GM12878 (cell line): Measurements from ENCODE around the gene VSX1.

Experiments
- TF ChIP-seq, protein P1 (sequence below), 3 experiments: IDR thresholded peaks in 2 of 3; conservative IDR thresholded peaks in 1 of 3; 2 replicates each; pipeline ENCODE4 v1.5.1; 2011; ENCODE audit warnings: low read depth in 3 of 3, low read length in 3 of 3, mild to moderate bottlenecking in 3 of 3, control low read depth in 2 of 3, moderate library complexity in 2 of 3, inconsistent platforms in 1 of 3, mixed read lengths in 1 of 3; ENCODE audit not compliant: control insufficient read depth in 2 of 3, insufficient read depth in 1 of 3; ENCODE audit errors: extremely low read depth in 1 of 3
- TF ChIP-seq, protein P2 (sequence below): IDR thresholded peaks from 2 replicates; pipeline ENCODE4 v1.6.1; 2012; ENCODE audit warnings: low read depth, low read length, improper control_type of control experiment
- TF ChIP-seq, protein P3 (sequence below): IDR thresholded peaks from 2 replicates; pipeline ENCODE4 v1.6.1; 2012; ENCODE audit warnings: low read length, inconsistent platforms

DNA sequence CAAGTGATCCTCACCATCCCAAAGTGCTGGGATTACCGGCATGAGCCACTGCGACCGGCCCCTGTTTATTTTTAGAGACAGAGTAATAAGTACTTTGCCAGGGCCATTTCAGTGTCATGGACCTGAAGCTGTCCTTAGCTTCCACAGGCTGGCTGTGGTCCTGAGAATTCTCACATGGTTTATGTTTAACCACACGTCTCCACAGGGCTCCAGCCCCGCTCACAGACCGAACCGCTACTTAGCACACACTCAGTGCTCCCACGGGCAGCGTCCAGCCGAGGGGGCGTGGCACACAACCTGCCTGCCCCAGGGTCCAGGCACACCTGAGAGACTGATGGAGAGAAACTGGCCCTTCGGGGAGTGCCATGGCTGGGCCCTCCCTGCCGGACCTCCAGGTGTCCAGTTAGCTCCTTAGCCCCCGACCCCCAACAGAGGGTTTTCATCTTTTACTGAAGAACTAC lies 35.7 kb downstream of the VSX1 start:
- TF ChIP-seq, protein P1, sequence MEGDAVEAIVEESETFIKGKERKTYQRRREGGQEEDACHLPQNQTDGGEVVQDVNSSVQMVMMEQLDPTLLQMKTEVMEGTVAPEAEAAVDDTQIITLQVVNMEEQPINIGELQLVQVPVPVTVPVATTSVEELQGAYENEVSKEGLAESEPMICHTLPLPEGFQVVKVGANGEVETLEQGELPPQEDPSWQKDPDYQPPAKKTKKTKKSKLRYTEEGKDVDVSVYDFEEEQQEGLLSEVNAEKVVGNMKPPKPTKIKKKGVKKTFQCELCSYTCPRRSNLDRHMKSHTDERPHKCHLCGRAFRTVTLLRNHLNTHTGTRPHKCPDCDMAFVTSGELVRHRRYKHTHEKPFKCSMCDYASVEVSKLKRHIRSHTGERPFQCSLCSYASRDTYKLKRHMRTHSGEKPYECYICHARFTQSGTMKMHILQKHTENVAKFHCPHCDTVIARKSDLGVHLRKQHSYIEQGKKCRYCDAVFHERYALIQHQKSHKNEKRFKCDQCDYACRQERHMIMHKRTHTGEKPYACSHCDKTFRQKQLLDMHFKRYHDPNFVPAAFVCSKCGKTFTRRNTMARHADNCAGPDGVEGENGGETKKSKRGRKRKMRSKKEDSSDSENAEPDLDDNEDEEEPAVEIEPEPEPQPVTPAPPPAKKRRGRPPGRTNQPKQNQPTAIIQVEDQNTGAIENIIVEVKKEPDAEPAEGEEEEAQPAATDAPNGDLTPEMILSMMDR (IDR thresholded peaks at IDR 0.05 in 2 of 3, conservative IDR thresholded peaks at IDR 0.05 in 1 of 3; ENCODE audit: control insufficient read depth in 2 of 3, extremely low read depth in 1 of 3, insufficient read depth in 1 of 3, low read depth in 3 of 3, low read length in 3 of 3): no peak
- TF ChIP-seq, protein P2, sequence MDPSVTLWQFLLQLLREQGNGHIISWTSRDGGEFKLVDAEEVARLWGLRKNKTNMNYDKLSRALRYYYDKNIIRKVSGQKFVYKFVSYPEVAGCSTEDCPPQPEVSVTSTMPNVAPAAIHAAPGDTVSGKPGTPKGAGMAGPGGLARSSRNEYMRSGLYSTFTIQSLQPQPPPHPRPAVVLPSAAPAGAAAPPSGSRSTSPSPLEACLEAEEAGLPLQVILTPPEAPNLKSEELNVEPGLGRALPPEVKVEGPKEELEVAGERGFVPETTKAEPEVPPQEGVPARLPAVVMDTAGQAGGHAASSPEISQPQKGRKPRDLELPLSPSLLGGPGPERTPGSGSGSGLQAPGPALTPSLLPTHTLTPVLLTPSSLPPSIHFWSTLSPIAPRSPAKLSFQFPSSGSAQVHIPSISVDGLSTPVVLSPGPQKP: no peak
- TF ChIP-seq, protein P3, sequence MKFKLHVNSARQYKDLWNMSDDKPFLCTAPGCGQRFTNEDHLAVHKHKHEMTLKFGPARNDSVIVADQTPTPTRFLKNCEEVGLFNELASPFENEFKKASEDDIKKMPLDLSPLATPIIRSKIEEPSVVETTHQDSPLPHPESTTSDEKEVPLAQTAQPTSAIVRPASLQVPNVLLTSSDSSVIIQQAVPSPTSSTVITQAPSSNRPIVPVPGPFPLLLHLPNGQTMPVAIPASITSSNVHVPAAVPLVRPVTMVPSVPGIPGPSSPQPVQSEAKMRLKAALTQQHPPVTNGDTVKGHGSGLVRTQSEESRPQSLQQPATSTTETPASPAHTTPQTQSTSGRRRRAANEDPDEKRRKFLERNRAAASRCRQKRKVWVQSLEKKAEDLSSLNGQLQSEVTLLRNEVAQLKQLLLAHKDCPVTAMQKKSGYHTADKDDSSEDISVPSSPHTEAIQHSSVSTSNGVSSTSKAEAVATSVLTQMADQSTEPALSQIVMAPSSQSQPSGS: no peak
